ENCODE results near the gene HGS. TPM values are rescaled to one million over a fixed set of nuclear protein-coding genes. Genes with fewer than 3 reads are reported as not detected.

HGS gene
- total RNA-seq, 3 donors from 2014 or later = 91.4 to 126 (median 102) TPM

DNA sequence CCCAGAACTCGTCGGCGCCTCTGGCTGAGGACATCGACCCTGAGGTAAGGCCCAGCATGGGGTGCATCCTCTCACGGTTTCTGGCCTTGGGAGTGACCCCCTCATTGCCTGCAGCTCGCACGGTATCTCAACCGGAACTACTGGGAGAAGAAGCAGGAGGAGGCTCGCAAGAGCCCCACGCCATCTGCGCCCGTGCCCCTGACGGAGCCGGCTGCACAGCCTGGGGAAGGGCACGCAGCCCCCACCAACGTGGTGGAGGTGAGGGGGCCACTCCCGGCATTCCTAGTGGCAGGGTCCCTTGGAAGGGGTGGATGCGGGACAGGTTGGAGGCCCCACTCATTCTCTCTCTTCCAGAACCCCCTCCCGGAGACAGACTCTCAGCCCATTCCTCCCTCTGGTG is 11.0 kb downstream of the HGS start:
- ATAC-seq (no peak), DNase-seq (no peak)
- TF ChIP-seq, protein P1, sequence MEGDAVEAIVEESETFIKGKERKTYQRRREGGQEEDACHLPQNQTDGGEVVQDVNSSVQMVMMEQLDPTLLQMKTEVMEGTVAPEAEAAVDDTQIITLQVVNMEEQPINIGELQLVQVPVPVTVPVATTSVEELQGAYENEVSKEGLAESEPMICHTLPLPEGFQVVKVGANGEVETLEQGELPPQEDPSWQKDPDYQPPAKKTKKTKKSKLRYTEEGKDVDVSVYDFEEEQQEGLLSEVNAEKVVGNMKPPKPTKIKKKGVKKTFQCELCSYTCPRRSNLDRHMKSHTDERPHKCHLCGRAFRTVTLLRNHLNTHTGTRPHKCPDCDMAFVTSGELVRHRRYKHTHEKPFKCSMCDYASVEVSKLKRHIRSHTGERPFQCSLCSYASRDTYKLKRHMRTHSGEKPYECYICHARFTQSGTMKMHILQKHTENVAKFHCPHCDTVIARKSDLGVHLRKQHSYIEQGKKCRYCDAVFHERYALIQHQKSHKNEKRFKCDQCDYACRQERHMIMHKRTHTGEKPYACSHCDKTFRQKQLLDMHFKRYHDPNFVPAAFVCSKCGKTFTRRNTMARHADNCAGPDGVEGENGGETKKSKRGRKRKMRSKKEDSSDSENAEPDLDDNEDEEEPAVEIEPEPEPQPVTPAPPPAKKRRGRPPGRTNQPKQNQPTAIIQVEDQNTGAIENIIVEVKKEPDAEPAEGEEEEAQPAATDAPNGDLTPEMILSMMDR (IDR thresholded peaks at IDR 0.05) = no peak
- Histone ChIP-seq H3K36me3 (ENCODE audit: low read depth) (peaks cover 31% of the 10 kb centered on the region), H3K4me3 (no peak overlapping the region), H3K9me3 (no peaks in the 10 kb centered on the region), H3K4me1 (ENCODE audit: low read depth) (no peaks in the 10 kb centered on the region)
- intact Hi-C loops (cut with DNase I, micrococcal nuclease) = no loop called here

DNA sequence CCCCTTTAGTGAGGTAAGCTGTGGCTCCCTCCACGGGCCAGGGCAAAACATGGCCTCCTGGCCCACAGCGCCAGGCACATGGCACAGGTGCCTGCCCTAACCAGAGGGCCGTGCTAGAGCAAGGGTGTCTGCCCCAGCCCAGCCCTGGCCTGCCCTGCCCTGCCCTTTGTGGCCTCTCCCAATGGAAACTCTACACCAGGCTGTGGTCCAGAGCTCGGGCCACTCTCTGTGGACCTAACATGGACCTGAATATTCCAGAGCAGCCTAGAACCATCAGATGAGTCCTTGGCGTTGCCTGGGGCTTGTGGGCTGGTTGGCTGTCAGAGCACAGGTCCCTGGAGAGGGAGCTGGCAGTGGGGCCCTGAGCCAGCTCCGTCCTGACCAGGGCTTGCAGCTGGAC is 11.4 kb downstream of the HGS start:
- TF ChIP-seq, protein P1 (IDR thresholded peaks at IDR 0.05) = no peak
- peak; percentile 9 for ATAC-seq
- Histone ChIP-seq H3K36me3 (ENCODE audit: low read depth) (peaks cover 31% of the 10 kb centered on the region), H3K4me1 (ENCODE audit: low read depth) (no peaks in the 10 kb centered on the region), H3K9me3 (no peaks in the 10 kb centered on the region), H3K4me3 (no peak overlapping the region)
- no peak for DNase-seq
- intact Hi-C loops (cut with DNase I, micrococcal nuclease) = no loop called here

DNA sequence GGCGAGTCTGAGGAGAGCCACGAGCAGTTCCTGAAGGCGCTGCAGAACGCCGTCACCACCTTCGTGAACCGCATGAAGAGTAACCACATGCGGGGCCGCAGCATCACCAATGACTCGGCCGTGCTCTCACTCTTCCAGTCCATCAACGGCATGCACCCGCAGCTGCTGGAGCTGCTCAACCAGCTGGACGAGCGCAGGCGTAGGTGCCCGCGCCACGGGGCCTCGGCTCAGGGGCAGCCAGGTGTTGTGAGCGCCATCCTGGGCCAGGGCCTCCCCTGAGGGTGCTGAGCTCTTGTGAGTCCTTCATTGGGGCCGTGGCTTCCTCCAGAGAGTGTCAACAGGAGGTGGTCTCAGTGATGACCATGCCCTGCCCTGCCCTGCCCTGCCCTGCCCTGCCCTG is 12.0 kb downstream of the HGS start:
- intact Hi-C loops (cut with DNase I, micrococcal nuclease) = no loop called here
- TF ChIP-seq, protein P1 (IDR thresholded peaks at IDR 0.05) = no peak
- Histone ChIP-seq H3K4me1 (ENCODE audit: low read depth) (peaks cover under 1% of the 10 kb centered on the region), H3K9me3 (no peaks in the 10 kb centered on the region), H3K4me3 (no peak overlapping the region), H3K36me3 (ENCODE audit: low read depth) (peaks cover 31% of the 10 kb centered on the region)
- DNase-seq = no peak
- ATAC-seq = no peak

DNA sequence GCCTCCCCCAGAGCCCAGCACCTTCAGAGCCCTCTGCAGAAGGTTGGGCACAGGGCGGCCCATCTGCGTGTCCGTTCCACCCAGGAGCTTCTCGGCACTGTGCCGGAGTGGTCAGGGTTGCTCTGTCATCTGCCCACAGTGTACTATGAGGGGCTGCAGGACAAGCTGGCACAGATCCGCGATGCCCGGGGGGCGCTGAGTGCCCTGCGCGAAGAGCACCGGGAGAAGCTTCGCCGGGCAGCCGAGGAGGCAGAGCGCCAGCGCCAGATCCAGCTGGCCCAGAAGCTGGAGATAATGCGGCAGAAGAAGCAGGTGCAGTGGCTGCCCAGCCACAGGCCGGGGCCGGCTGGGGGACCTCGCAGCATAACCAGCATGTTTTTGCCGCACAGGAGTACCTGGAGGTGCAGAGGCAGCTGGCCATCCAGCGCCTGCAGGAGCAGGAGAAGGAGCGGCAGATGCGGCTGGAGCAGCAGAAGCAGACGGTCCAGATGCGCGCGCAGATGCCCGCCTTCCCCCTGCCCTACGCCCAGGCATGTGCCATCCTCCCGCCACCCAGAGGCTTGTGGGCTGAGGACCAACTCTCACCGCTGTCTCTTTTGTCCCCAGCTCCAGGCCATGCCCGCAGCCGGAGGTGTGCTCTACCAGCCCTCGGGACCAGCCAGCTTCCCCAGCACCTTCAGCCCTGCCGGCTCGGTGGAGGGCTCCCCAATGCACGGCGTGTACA is 12.6 kb downstream of the HGS start:
- Histone ChIP-seq H3K4me3 (no peak overlapping the region), H3K9me3 (no peaks in the 10 kb centered on the region), H3K4me1 (ENCODE audit: low read depth) (peaks cover 6% of the 10 kb centered on the region), H3K36me3 (ENCODE audit: low read depth) (peaks cover 27% of the 10 kb centered on the region)
- no peak for DNase-seq
- TF ChIP-seq, protein P1 (IDR thresholded peaks at IDR 0.05) = no peak
- intact Hi-C loops (cut with DNase I, micrococcal nuclease) = no loop called here
- ATAC-seq = no peak

DNA sequence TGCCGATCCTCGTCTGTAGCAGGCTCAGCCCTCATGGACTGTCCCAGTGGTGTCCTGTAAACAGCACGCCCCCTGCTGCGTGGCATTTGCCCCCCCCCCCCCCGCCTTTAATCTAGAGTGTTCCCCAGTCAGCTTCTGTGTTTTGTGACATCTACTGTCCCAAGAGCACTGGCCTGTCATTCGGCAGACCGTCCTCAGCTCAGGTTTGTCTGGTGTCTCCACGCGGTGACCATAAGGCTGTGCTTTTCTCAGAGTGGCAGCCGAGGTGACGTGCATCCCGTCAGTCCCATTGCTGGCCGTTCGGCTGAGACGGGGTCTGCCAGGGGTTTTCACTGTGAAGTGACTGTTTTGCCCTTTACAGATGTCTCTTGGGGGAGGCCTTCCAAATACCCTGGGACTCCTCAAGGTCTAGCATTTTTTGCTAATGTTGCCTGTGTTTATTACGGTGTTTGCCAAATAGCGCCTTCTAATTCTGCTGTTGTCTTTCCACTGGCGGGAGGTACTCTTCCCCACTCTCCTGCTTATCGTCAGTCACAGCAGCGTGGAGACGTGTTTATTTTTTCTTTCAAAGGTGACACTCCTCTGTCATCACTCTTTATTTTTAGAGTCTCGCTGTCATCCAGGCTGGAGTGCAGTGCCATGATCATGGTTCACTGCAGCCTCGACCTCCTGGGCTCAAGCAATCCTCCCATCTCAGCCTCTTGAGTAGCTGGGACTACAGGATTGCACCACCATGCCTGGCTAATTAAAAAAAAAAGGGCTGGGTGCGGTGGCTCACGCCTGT is 13.6 kb downstream of the HGS start:
- H3K4me3 ChIP-seq = no peak overlapping the region
- peaks cover 16% of the 10 kb centered on the region for H3K36me3 ChIP-seq (ENCODE audit: low read depth)
- intact Hi-C loops (cut with DNase I, micrococcal nuclease) = no loop called here
- peaks cover 17% of the 10 kb centered on the region for H3K4me1 ChIP-seq (ENCODE audit: low read depth)
- ATAC-seq = no peak
- no peak for DNase-seq
- TF ChIP-seq, protein P1 (IDR thresholded peaks at IDR 0.05) = no peak
- no peaks in the 10 kb centered on the region for H3K9me3 ChIP-seq
